Effector memory CD4-positive, alpha-beta T cell (primary cell): Measurements from ENCODE around the gene GNG7.
"Not testable (repeated sequence)": the region's sequence is repeated elsewhere in the genome, so short reads cannot be mapped to it uniquely, and the experiment has no call there.

ENCODE experiments used
- DNase-seq, 3 donors: peaks; one replicate each; pipeline ENCODE4 v3.0.0-alpha.2; 2020
- H3K27ac ChIP-seq: 2 replicates; pipeline ENCODE4 v1.7.0; 2013; ENCODE audit warnings: mild to moderate bottlenecking, low read length, moderate library complexity; ENCODE audit not compliant: insufficient read depth, poor library complexity, severe bottlenecking
- H3K27me3 ChIP-seq: replicated peaks from 2 replicates; pipeline ENCODE4 v1.7.0; 2013; ENCODE audit warnings: mild to moderate bottlenecking, low read length; ENCODE audit not compliant: insufficient read depth, control insufficient read depth, poor library complexity, severe bottlenecking
- H3K36me3 ChIP-seq: 2 replicates; pipeline ENCODE4 v1.7.0; 2013; ENCODE audit warnings: mild to moderate bottlenecking, low read length, moderate library complexity; ENCODE audit not compliant: control insufficient read depth, insufficient read depth
- H3K4me1 ChIP-seq: 2 replicates; pipeline ENCODE4 v1.7.0; 2013; ENCODE audit warnings: low read length, mild to moderate bottlenecking; ENCODE audit not compliant: control insufficient read depth, insufficient read depth, poor library complexity, severe bottlenecking
- H3K4me3 ChIP-seq: 2 replicates; pipeline ENCODE4 v1.7.0; 2013; ENCODE audit warnings: low read length, low read depth, mild to moderate bottlenecking; ENCODE audit not compliant: insufficient read depth, poor library complexity, severe bottlenecking
- H3K9me3 ChIP-seq: 2 replicates; pipeline ENCODE4 v1.7.0; 2013; ENCODE audit warnings: mild to moderate bottlenecking, low read length, moderate library complexity; ENCODE audit not compliant: control insufficient read depth

GNG7 gene

GRCh38 chr19:2606774-2607173, 95.7 kb downstream of the GNG7 start:
- not testable (repeated sequence) for H3K36me3 ChIP-seq, H3K27me3 ChIP-seq, H3K4me3 ChIP-seq, H3K9me3 ChIP-seq, DNase-seq, H3K27ac ChIP-seq
- peaks cover 18% of the 10 kb centered on the region for H3K4me1 ChIP-seq

GRCh38 chr19:2605889-2606288, 96.6 kb downstream of the GNG7 start:
- H3K4me3 ChIP-seq, H3K27me3 ChIP-seq, H3K36me3 ChIP-seq, DNase-seq, H3K9me3 ChIP-seq, H3K27ac ChIP-seq: not testable (repeated sequence)
- H3K4me1 ChIP-seq = peaks cover 12% of the 10 kb centered on the region

GRCh38 chr19:2604747-2605329, 97.7 kb downstream of the GNG7 start:
- DNase-seq = no peak
- Histone ChIP-seq H3K36me3 (no peaks in the 10 kb centered on the region), H3K4me1 (peaks cover 12% of the 10 kb centered on the region), H3K4me3 (no peak overlapping the region), H3K9me3 (no peaks in the 10 kb centered on the region), H3K27ac (no peak overlapping the region), H3K27me3 (no peaks in the 10 kb centered on the region)

- Histone ChIP-seq H3K36me3 (no peaks in the 10 kb centered on the region), H3K4me1 (peaks cover 16% of the 10 kb centered on the region), H3K4me3 (no peak overlapping the region), H3K27me3 (no peaks in the 10 kb centered on the region), H3K9me3 (no peaks in the 10 kb centered on the region), H3K27ac (no peak overlapping the region)
- DNase-seq = no peak
Measured at GRCh38 chr19:2603334-2603733, 99.2 kb downstream of the GNG7 start.

- DNase-seq = no peak
- Histone ChIP-seq H3K4me1 (peaks cover 10% of the 10 kb centered on the region), H3K36me3 (no peaks in the 10 kb centered on the region), H3K27me3 (no peaks in the 10 kb centered on the region), H3K4me3 (no peak overlapping the region), H3K27ac (no peak overlapping the region), H3K9me3 (no peaks in the 10 kb centered on the region)
Measured at GRCh38 chr19:2602391-2603181, 99.9 kb downstream of the GNG7 start.

GRCh38 chr19:2600914-2601870, 101.3 kb downstream of the GNG7 start:
- Histone ChIP-seq H3K4me1 (peaks cover 8% of the 10 kb centered on the region), H3K27ac (no peak overlapping the region), H3K9me3 (no peaks in the 10 kb centered on the region), H3K27me3 (no peaks in the 10 kb centered on the region), H3K36me3 (no peaks in the 10 kb centered on the region), H3K4me3 (no peak overlapping the region)
- DNase-seq = no peak

GRCh38 chr19:2594319-2594718, 108.2 kb downstream of the GNG7 start:
- Histone ChIP-seq H3K4me3 (no peak overlapping the region), H3K27ac (no peak overlapping the region), H3K36me3 (no peaks in the 10 kb centered on the region), H3K9me3 (no peaks in the 10 kb centered on the region), H3K27me3 (no peaks in the 10 kb centered on the region), H3K4me1 (peaks cover 3% of the 10 kb centered on the region)
- no peak for DNase-seq

- Histone ChIP-seq H3K4me1 (no peaks in the 10 kb centered on the region), H3K36me3 (no peaks in the 10 kb centered on the region), H3K27me3 (no peaks in the 10 kb centered on the region), H3K4me3 (no peak overlapping the region), H3K27ac (no peak overlapping the region), H3K9me3 (no peaks in the 10 kb centered on the region)
- no peak for DNase-seq
Measured at GRCh38 chr19:2592824-2593223, 109.7 kb downstream of the GNG7 start.

- Histone ChIP-seq H3K9me3 (no peaks in the 10 kb centered on the region), H3K36me3 (no peaks in the 10 kb centered on the region), H3K27ac (no peak overlapping the region), H3K4me1 (no peaks in the 10 kb centered on the region), H3K27me3 (no peaks in the 10 kb centered on the region), H3K4me3 (no peak overlapping the region)
- DNase-seq = no peak
Measured at GRCh38 chr19:2591537-2592291, 110.8 kb downstream of the GNG7 start.
